ENCODE data around the gene ARID1B.

The ARID1B gene

DNA sequence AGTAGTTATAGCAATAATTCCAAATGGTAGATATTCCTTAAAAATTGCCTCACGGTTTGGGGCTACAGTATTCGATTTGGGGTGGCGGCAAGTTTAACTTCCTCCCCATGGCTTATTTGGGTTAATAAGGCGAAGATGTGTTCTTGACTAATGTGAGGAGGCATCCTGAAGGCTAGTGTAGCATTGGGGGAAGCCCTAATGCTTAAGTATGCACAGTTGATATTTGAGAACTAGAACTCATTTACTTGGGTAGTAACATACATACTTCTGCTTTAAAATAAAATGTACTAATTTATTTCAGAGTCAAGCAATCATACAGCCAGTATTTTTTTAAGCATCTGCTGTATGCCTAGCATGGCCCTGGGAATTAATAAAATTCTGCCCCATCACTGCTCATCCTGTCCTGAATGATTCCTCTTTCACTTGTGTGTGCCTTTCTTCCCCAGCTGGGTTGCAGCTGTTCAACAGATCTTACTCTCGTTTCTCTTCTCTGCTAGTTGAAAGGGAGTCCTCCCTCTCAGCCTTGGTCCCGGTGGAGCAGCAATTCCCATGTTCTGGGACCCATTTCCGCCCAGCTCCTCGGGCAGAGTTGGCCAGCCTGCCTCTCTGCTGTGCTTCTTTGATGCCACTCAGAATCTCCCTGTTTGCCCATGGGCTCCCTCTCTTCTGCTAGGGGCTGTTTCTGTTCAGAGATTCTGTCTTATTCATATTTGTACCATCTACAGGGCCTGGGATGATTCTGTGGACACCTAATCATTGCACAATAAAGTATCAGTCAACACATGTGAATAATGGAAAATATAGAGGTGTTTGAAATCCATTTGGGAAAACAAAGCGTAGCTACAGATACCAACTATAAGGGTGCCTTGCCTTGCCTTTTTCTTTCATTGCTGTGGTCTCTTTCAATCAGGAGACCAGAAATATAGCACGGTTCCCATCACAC, 104.8 kb downstream of the ARID1B start:
- no peak for DNase-seq

DNA sequence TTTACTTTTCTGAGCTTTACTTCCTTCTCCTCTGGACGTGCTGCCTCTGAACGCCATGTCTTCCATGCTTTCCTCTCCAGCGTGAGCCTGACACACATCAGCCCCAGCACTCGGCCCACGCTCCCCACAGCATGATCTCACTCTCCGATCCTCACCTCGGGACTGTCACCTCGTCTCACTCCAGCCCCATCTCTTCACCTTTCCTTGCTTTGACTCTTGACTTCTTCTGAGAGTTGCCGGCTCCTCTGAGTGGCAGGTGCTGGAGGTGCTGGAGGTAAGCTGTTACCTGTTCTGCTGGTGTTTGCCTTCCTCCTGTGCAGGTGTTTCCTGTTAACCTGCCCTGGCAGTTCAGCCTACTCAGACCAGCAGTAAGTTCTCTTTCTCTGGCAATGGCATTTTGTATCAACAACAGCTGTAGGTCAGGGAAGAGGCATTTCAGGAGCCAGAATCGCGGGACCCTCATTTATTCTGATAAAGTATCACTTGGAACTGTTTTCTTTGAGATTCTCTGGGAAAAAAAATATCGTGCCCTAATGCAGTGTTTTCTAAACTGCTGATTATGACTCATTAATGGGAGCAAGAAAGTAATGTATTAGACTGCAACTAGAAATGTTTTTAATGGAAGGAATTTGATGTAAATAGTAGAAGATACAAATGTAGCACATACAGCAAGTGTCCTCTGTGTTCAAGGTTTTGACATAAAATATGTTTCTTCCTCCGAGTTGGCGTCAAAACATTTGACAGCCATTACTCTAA, 106.5 kb downstream of the ARID1B start:
- DNase-seq = peak; percentile 23

DNA sequence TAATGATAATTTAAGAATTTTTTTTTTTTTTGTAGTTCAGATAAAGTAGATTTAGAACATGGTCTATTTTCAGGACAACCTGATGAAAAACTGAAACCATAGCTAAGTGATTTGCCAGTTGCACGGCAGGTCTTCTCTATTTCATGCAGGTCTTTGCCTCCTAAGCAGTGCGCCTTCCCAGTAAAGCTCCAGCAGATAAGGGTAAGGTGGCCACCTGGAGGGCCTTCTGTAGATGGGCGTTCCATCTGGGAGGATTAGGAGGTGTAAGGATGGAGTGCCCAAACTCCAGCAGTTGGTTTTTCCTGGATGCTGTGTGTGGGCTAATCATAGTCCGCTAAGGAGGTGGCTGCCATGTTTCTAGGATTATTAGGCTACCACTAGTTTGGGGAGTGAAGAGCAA, 107.1 kb downstream of the ARID1B start:
- no peak for DNase-seq

DNA sequence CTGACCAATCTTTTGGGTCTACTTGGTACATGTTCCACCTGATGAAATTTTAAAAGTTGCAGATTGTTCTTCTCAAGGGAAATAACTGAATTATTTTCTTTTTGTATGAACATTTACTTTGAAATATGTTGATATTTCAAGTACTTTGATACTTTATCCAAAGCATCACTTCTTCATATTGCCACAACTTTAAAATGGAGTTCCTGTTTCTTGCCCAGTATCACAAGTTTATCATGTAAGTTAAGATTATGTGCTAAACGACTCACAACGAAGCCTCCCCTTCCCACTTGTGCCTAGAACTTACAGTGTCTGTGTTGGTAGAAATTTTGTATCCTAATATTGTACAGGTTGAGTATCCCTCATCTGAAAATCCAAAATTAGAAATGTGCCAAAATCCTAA, 108.4 kb downstream of the ARID1B start:
- no peak for DNase-seq

DNA sequence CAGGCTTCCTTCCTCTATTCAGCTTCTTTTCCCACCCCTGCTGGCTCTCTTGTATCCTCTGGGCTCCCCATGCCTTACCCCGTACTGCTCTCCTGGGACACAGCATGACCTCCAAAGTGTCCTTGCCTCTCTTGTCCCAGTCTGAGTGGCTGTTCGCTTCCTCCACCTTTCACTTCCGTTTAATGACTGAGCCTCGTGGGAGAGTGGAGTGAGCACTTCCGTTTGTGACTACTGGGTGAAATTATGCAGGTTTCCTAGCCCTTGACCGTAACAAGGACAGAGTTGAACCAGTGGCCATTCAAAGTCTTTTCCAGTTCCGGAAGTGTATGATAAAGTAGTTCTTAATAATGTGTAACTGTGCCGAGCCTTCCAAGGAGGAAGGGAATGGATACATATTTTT, 109.2 kb downstream of the ARID1B start:
- no peak for DNase-seq

DNA sequence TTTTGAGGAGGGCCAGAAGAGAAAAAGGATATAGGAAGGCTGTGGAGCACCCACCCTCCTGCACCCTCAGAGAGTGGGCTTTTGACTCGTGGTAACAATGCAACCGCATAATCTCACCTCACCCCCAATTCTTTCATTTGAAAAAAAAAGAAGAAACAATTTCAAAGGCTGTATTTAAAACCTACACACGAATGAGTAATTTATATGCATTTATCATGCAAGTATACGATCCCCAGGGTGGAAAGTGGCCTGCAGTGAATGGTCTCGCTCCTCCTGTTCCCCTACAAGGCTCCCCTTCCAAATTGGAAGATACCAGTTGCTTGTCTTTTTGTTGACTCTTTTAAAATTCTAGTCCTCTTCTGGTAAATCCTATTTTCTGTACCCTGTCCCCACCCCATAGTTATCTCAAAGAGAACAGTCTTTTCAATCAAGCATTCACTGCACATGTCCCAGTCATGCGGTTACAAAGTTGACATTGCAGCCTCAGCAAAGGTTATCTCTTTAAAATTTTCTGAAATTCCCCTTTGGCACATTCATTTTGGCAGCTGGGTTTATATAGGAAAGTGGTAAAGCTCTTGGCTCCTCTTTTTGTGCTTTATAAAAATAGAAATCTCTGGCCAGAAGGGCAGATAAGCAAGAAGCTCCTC, 110.6 kb downstream of the ARID1B start:
- DNase-seq = no peak

DNA sequence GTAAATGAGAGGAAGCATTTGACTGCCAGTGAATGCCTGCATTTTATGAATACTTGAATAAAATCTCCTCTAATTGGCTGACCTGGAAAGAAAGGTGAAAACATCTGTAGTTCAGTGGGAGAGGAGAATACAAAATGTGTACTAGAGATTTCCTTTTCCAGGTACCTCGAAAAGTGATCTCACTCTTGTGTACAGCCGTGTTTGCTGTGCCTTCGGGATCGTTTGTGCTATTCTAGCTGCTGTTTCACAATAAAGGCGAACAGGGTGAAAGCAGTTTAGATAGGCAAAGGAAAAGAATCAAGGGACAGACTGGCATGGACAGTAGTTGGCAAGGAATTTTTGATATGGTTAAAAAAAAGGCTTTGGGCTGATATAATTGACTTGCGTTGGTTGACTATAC, 112.3 kb downstream of the ARID1B start:
- no peak for DNase-seq

DNA sequence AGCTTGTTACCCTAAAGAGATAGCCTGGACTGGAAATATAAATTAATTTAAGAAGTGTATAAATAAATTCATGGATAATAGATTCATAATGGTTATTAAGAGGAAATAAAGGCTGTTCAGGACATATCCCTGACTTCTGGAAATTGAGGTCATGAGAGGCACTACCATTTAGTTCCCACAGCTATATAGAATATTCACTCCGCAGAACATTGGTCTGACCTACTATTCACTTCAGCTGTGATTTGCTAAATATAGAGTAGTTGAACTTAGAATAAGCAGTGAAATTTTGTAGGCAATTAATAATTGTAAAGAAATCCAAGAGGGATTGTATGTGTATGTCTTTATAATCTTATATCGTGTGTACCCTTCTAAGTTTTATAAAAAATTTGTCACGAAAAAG, 112.8 kb downstream of the ARID1B start:
- no peak for DNase-seq

DNA sequence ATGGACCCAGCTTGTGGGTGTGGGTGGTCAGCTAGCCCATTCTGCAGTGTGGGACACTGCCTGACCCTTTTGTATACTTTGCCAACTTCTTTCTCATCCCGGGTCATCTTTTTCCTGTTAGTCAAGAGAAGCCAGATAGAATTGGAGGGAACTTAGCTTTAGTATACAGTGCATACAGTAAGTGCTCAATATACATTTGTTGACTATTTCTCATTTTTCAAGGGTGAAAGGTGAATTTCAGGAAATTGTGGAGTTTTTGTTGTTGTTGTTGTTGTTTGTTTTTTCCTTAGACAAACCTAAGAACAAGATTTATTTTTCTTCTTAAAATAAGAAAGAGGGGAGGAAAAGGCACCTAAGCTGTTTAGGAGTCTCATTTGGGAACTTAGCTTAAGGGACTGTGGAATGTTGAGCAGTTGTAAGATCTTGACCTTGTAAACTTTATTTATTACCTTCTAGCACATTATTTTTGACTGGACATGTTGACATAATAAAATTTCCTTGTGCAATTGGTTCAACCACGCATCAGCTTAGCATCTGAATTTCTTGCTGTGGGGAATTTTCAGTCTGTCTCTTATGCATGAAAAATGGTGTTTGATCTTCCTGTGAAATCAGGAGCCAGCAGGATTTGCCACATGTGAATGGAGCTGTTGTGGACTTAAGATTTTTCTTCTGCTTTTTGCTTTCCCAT, 113.6 kb downstream of the ARID1B start:
- DNase-seq = no peak

DNA sequence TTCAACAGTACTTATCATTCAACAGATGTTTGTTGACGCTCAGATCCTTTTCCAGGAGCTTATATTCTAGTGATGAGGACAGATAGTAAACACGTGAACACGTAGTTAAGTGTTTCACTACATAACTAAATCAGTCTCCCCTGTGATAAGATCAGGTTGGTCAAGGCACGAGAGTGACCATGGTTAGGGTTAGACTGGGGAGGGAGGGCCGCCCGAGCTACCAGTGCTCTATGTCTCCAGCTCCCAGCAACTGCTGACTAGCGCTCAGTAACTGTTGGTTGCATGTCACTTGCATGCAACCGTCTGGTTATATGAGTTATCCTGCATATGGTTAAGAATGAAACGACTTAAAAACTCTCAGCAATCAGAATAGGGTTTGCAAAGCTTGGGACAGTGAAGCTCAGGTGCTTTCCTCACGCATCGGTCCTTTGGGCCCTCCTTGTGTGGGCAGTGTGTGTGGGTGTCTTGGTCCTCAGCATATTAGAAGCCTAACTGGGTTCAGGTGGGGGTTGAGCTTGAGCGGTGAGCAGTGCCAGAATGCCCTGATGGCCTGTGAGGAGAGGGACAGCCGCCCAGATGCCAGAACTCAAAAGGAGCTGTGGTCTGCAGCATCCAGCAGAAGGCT, 120.8 kb downstream of the ARID1B start:
- DNase-seq = no peak

DNA sequence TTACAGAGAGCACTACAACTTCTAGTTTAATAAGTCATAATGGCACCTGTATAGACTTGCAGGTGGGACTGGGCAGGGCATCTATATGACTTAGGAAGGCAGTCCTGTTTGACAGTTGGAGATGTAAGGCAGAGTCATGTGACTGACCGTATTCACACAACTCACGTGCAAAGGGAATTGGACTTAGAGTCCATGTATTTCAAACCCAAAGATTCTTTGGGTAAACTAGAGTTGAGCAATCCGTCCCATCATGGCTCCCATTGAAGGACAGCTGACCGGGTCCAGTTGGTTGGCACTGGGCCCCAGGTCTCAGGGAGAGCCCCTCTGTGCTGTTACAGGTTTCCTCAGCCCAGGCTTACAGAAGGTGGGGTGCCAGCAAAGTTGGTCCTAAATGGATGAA, 121.9 kb downstream of the ARID1B start:
- no peak for DNase-seq

DNA sequence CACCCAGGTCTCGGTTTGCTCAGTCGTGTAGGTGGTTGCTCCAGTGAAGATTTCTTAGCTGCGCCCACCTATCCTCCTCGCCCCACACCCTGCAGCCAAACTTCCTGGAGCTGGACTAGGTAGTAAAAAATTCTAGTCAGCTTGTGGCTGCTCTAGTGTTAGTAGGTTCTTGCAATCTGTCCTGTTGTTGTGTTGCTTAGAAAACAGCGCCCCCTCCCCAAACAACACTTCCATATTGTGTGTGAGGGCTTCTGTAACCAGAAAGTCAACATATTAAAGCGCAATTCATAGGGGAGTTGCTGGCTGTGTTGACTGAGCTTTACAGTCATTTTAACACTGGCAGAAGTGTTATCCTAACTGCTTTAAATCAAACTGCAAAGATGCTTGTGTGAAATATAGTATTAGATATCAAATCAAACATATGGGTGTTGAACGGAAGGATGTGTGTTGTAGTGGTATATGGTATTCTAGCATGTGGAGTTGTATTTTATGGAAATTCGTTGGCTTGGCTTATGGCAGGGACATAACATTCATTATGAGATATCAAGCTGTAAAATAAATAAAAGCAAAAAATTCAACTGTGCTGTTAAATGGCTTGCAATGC, 122.5 kb downstream of the ARID1B start:
- DNase-seq = no peak

DNA sequence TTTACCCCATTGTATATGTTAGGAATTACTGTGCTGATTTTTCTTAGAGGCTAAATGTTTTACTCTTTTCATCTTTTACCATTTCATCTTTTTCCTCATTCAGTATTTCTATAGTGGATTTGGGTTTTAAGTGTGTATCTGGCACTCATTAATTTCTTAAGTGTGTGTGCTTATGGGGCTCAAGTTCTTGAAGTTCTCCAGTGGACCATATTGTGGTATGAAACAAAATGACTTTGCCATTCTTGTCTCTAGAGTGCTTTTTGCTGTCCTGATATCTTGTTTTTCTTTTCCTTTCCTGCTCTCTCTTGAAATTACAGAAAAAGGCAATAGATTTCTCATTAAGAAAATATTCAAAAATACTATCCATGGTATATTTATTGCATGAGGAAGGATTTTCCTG, 123.1 kb downstream of the ARID1B start:
- DNase-seq = no peak

DNA sequence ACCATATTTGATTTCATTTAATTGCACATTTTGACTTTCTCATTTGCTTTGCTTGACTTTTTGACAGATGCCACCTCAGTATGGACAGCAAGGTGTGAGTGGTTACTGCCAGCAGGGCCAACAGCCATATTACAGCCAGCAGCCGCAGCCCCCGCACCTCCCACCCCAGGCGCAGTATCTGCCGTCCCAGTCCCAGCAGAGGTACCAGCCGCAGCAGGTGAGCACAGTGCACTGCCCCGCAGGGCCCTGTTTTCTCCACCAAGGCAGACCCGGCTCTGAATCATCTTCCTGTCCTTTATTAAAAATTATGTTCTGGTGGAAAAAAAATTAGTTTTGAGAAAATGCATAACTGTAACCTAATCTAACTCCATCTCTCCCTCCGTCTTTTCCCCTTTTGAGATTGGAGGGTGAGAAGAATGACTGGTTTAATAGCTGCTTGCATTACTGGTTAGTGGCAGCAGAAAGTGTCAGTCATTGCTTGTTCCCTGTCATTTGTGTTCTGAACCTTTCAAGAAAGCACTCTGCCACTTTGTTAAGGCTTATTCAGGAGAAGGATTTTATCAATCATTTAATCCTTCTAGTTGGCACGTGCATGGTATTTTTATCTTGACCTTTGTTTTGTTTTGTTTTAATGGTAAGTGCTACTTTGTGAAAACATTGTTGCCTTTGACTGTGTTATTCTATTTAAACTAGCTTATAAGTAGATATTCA, 124.3 kb downstream of the ARID1B start:
- no peak for DNase-seq

DNA sequence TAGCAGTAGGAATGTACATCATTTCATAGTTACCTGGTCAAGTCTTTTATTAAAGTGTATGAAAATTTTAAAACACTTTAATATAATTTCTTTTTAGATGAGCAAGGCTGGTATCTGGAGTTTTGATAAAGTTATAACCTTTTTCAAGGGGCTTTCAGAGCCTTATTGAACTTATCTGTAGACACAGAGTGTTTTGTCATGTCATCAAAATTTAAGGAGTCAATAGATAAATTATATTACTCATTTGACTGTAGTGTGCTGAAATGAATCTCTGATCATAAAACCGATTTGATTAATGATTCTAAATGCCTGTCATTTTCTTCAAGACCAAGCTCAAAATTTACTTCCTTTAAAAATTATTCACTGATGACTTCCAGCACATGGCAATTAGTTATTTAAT, 125.6 kb downstream of the ARID1B start:
- DNase-seq = no peak

DNA sequence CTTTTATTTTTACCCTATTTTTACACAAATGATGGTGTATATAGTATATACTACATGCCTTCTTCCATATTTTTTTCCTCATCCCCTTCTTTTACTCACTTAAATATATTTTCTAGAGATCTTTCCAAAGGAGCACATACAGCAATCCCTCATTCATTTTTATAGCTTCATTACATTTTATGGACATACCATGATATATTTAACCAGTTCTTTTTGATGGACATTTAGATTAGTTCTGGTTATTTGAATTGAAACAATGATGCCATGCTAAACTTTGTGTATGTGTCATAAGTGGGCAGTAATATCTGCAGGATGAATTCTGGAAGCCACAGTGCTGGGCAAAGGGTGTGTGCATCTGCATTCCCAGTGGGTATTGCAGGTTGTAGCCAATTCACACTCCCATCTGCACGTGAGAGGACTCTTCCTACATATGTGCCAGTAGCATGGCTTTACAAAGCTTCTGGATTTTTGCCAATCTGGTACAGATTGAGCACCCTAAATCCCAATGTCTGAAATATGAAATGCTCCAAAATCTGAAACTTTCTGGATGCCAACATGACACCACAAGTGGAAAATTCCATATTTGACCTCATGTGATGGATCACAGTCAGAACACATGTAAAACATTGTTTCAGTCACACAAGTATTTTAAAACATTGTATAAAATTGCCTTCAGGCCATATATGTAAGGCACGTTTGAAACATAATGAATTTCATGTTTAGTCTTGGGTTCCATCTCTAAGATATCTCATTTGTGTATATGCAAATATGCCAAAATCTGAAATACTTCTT, 127.2 kb downstream of the ARID1B start:
- no peak for DNase-seq

DNA sequence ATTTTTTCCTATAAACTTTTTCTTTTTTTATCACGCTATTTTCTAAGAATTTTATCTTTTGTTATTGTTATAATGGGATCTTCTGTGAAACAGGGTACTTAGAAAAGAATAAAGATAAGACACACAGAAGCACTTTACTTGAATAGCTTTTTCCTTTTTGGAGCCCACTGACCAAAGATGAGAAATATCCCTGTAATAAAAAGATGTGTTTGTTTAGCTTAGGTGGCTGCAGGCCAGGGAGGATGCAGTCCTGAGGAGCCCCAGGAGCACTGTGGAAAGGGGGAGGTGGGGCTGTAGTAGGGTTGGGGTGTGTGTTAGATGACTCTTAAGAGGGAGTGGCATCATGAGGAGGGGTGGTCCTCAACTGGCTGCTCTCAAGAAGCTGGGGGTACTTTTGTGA, 128.6 kb downstream of the ARID1B start:
- DNase-seq = no peak

DNA sequence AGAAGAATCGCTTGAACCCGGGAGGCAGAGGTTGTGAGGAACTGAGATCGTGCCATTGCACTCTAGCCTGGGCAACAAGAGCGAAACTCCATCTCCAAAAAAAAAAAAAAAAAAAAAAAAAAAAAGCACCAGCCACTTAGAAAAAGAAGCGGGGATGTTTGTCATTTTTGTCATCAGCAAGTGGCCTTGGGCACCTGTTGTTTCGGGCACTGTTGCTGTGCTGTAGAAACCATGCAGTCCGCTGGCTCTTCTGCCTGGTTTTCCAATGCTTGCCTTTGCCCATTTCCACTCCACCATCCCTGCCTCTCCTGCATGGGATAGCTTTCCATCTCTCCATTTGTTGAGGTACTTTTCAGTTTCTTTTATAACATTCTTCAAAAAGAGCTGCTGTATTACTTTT, 129.3 kb downstream of the ARID1B start:
- no peak for DNase-seq

DNA sequence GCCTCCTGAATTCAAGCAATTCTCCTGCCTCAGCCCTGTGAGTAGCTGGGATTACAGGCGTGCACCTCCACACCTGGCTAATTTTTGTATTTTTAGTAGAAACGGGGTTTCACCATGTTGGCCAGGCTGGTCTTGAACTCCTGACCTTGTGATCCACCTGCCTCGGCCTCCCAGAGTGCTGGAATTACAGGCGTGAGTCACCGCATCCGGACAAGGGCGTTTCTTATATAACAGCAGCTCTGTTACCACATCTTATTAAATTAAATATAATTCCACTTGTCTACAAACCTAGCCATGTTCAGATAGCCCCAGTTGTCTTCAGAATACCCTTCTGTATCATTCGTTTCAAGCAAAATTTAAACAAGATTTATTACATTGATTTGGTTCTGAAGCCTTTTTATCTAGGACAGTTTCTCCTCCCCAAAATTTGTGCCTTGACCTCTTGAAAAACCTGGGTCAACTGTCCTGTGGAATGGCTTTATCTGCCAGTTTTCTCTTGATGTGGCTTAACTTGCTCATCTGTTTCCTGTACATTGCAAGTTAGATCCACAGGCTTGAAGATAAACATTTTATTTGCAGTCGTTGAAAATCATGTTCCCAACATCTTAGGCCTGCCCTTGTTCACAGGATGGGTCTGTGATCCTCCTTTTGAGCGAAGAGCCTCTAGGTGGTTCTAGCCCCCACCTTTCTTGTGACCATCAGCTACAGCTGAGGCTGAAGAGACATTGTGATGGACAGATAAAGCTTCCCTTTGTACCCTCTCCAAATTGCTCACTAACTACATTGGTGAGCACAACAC, 132.2 kb downstream of the ARID1B start:
- no peak for DNase-seq

DNA sequence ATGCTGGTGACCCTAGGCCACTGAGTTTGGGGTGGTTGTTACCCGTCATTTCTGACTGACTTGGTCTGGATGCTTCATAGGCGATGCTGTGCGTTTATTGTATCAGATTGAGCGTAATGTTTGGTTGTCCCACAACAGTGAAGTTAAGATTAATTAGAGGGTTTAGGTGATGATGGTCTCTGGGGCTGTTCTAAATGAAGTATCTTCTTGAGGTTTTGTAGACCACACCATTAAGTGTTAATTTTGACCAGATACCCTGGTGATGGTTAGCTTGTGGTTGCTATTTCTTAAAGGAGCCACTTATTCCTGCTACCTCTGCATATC, 132.8 kb downstream of the ARID1B start:
- no peak for DNase-seq
